HG02943 (cell line): ENCODE data around the gene MMP17.

Experiments used
- ATAC-seq: cut with Tn5 transposase; IDR thresholded peaks from one replicate; pipeline ENCODE4 v1.9.1; 2021; ENCODE audit warnings: mild to moderate bottlenecking, low read depth, moderate library complexity; ENCODE audit not compliant: unreplicated experiment

The MMP17 gene

DNA sequence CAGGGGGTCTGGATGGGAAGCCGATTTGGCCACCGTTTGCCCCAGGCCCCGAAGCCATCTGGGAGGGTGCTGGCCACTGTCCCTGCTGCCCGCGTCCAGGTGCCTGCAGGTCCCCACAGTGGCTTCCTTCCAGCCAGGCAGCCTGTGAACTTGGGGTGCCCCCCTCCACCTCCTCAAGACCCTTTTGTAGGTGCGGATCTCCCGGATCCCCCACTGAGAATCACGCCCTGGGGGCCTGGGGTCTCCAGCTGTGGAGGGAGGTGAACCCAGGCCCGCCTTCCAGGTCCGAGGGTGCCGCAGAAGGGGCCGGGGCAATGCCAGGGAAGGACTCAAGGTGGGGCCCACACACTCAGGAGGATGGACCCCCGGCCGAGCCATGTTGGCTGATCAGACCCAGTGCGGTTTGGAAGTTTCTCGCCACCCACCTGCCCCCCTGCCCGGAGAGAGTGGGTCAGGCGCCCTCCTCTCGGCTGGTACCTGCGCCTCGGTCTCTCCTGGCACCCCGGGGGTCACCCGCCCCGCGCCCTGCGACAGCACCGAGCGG, 1.7 kb downstream of the MMP17 start:
- ATAC-seq: no peak

DNA sequence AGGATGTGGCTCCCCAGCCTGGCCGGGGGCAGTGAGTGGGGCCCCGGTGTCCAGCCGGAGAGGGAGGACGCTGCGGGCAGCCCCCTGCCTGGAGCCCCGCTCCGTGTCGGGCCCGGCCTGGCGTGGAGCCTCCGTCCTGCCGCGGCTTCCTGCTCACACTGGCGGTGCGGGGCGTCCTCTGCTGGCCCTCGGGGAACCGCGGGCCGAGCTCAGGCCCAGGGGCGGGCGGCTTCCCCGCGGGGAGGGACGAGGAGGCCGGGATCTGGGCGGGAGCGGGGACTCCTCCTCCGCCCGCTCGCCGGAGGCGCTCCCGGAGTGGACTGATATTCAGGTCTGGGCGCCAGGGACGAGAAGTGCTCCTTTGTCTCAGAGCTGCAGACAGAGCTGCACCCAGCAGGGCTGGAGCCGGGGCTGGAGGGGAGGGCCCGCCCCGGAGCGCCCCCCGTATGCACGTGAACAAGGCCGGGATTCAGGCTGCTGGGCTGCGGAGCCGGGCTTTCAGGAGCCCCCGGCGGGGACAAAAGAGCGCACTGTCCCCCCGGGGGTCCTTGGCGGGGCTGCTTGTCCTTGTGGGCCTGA, 2.2 kb downstream of the MMP17 start:
- ATAC-seq: no peak

DNA sequence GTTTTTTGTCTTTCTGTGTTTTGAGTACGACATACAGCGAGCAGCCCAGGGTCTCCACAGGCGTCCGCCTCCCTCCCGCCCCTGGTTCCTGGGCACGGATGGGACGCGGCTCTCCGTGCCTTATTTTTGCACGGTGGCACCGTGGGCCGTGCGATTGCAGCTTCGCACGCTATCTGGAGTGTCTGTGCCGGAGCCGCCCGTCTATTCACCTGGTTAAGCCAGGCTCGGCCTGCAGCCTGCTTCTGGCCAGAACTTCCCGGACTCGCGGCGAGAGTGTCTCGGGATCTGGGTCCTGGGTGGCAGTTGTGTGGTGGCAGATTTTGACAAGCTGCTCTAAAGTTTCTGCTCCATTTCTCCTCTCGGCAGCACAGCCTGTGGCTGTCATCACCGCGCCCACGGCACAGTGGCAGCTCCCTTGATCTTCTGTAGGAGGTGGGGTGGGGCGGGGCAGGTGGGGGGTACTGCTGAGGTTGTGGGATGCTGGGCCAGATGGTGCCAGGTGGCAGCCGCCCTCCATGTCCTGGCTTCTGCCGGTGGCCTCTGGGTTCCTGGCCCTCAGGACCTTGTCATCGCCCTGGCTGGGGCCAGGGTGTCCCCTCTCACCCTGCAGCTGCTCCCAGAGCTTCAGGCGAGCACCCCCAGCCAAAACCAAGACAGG, 2.9 kb downstream of the MMP17 start:
- no peak for ATAC-seq

DNA sequence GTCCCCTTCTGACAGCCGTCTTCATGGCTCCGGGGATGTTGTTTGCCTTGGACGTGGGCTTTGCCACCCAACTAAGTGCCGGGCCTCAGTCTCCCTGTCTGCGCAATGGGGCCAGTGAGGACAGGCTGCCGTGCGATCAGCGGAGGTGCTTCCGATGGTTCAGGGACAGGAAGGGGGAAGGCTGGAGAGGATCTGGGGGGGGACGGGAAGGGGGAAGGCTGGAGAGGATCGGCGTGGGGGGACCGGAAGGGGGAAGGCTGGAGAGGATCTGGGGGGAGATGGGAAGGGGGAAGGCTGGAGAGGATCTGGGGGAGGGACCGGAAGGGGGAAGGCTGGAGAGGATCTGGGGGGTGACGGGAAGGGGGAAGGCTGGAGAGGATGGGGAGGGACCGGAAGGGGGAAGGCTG, 3.4 kb downstream of the MMP17 start:
- no peak for ATAC-seq

DNA sequence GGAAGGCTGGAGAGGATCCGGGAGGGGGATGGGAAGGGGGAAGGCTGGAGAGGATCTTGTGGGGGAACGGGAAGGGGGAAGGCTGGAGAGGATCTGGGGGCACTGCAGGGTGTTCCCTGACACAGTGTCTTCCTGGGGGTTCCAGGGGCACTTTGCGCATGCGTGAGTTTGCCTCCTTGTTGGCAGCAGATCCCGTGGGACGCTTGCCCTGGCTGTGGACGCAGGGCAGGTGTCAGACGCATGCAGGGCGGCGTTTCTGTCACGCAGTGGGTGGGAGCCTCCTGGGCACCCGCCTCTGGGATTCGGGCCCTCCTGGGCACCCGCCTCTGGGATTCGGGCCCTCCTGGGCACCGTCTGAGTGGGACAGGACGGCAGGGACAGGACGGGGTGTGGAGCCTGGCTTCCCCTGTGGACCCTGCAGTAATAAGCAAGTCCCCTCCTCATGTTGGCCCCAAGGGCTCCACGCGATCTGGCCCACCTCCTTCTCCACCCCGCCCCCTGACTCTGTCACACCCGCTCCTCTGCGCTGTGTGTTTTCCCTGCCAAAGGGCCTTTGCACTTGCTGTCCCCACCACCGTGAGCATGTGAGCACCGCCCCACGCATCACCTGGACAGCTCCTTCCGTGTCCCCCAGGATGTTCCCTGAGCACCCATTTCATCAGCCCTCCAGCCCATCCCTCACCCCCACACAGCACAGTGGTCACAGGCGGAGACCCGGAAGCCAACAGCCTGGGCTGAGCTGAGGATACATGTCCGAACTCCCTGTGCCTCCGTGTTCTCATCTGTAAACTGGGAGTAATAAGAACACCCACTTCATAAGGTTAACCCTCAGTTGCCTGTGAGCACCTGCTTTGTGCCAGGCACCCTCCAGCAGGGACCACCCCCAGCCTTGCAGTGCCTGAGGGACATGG, 4.4 kb downstream of the MMP17 start:
- ATAC-seq: no peak

DNA sequence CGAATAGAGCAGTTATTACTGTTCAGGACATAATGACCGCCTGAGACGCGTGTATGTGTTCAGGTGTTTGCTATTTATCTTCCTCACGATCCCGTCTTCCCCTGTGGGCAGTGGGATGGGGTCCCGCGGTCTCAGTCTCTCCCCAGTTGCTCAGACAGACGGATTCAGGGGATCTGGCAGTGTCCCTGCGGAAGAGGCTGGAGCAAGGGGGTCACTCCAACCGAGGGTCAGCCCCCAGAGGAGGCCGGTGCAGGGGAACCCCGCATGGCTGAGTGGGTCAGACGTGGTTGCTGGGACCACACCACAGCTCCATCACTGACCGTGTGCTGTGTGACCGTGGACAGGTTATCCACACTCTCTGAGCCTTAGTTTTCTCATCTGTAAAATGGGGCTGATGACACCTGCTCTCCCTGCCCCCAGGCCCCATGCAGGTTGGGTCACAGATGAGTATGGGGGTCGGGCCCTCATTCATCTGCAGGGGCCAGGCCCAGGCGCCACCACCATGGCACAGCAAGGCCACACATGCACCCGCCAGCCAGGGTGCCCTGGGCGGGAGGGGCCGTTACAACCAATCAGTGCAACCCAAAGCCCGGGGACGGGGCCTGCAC, 5.2 kb downstream of the MMP17 start:
- ATAC-seq: no peak

DNA sequence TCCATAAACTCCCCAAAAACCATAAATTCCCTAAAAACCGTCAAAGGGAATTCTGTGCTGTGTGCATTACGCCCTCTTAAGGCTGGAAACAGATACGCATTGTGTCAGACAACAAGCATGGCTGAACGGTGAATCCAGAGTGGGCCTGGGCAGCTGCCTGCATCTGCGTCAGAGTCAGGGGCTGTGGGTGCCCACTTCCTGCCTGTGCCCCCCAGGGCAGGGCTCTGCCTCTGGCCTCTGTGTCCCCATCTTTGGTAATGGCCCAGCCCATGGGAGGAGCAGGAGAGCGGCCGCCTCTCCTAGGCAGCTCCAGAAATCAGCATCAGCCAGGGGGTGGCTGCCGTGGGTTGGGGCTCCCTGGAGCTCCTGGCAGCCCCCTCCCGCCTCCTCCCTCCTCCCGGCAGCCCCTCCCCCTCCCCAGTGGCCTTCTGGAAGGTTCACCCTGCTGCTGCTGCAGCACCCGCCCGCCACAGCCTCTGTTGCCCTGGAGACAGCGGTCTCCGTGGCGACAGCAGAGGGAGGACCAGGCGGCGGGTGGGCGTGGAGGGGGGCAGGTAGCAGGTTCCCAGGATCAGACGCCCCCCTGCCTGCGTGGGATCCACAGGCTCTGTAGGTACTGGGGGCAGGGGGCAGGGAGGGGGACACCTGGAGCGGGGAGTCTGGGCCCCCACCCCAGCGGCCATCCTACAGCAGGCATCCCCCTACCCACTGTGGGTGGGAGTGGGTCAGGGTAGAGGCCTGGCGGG, 5.9 kb downstream of the MMP17 start:
- ATAC-seq: no peak

DNA sequence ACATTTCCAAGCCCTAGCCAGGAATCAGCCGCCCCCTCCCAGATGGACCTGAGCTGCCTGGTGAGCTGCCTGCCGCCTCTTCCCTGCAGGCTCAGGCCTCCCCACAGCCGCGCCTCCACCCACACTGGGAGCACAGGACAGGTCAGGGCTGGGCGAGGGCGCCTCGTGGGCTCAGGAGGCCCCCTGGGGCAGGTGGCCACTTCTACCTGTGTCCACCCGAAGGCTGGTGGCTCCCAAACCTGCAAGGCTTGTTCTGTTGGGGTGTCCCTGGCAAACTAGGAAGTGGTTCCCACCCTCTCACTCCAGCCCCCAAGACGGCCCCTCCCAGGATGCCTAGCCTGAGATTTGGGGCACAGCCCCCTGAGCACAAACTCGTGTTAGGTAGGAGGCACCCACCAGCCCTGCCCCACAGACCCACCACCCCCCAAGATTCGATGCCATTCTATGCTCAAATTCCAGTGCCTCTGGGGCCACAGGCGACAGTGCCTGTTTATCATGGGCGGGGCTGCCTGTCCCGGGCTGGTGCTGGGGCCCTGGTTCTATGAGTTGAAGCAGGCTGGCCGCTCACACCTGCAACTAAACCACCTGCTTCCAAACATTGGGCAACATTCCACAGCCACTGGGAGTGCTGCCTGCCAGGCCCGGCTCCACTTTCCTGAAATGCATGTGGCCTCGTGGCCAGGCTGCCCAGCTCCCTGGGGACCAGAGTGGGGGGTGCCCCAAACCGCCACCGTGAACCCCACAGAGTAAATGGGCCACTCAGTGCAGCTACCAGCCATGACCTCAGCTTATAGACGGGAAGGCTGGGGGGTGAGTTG, 6.8 kb downstream of the MMP17 start:
- ATAC-seq: no peak

DNA sequence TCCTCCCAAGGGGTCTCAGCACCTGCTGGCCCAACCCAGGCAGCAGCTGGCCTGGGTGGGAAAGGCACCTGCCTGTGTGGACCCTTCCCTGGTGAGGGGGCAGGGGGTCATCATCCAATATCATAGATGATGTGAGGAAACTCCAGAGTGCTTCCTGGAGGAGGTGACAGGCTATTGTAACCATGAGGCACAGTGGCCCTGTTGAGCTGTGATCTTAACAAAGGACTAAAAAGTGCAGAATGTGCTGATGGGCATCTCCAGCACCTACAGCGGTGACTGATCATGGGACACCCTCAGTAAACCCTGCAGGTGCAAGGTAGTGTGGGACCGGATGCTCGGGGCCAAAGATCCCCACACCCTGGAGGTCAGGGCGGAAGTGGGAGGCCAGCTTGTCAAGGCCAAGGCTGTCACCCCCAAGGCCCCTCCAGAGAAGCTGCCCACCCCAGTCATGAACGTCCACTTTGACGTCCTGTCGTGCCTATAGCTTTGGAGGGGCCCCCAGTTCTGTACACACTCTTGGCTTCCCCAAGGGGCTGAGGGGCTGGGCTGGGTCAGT, 7.5 kb downstream of the MMP17 start:
- ATAC-seq: no peak

DNA sequence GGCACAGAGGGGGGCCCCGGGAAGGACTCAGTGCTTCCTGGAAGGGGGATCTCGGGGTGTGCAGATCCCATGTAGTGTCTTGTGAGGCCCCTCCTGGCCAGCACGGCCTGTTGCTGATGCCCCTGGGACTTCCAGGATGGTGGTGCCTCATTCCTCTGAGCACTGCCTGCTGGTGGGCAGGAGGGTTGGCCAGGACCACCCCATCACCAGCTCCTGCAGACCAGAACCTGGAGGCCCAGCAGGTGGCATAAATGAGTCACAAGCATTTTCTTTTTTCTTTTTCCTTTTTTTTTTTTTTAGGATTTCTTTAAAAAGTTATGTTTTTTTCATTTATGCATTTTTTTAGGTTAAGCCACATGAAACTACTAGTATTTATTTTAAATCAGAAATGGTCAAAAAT, 8.0 kb downstream of the MMP17 start:
- ATAC-seq: no peak

DNA sequence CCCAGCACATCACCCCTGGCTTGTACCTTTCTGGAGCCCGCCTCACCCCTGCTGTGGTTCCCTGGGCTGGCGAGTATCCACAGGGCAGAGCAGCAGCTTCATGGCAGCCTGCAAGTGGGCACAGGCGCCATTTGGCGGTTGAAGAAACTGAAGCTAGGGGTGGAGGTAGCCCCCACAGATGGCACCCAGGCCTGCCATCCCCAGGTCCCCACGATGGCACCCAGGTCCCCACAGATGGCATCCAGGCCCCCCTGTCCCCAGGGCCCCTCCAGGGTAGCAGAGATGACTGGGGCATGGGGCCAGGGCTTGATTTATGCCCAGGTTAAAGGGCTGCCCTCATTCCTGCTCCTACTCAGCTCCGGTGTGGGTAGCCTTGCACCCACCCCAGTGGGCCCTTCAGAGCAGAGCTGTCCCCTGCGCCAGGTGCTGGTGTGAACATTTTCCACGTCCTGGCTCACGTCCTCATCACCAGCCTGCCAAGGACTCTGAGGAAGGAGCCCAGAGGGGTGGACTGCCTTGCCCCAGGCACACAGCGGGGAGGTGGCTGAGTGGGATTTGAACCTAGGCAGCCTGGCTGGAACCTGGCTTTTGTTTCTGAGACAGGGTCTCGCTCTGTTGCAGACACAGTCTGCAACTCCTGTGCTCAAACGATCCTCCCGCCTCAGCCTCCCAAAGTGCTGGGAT, 8.7 kb downstream of the MMP17 start:
- ATAC-seq: no peak

DNA sequence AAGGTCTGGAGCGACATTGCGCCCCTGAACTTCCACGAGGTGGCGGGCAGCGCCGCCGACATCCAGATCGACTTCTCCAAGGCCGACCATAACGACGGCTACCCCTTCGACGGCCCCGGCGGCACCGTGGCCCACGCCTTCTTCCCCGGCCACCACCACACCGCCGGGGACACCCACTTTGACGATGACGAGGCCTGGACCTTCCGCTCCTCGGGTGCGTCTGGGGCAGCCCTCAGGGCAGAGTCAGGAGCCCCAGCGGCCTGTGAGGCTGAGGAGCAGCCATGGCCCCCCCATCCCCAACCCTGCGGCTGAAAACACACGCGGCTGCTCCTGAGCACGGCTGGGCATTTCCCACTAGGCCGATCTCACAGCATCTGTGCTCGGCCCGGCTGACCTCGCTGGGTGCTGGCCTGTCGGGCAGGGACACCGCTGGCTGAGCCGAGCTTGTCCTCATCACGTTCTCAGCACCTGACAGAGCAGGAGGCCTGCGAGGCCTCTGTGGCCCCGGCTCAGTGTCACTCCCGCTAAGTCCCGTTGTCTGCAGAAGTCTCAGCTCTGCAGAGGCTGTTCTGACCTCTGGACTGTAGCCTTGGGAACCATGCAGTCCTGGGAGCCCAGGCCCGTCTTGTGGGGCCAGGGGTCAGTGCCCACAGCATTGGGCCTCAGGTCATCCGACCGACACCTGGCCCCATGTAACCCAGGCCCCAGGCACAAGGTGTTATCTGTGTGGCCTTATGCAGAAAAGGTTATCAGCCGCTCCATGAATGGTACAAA, 12.6 kb downstream of the MMP17 start:
- no peak for ATAC-seq

DNA sequence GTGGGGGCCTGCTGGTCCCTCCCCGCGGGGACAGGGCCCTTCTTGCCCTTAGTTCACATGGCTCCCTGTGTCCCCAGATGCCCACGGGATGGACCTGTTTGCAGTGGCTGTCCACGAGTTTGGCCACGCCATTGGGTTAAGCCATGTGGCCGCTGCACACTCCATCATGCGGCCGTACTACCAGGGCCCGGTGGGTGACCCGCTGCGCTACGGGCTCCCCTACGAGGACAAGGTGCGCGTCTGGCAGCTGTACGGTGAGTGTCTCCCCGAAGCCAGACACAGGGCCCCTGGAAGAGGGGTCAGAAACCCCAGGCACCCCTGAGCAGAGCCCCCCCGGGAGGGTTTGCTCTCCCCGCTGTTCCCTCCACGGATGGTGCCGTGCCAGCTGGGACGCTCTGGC, 13.4 kb downstream of the MMP17 start:
- no peak for ATAC-seq

DNA sequence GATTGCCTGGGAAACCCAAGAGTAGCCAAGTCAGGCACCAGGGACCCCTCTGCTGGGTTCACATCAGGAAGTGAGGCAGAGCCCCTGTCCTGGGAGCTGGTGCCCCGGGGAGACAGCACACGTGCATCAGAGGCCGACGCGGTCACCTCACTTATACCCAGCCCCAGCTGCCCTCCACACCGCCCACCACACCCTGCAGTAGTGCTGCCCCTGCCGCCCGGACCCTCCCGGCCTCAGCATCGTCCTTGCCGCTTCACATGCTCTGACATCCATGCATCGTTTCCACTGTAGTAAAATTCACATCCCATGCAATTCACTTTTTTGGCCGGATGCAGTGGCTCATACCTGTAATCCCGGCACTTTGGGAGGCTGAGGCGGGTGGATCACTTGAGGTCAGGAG, 14.0 kb downstream of the MMP17 start:
- ATAC-seq: no peak

DNA sequence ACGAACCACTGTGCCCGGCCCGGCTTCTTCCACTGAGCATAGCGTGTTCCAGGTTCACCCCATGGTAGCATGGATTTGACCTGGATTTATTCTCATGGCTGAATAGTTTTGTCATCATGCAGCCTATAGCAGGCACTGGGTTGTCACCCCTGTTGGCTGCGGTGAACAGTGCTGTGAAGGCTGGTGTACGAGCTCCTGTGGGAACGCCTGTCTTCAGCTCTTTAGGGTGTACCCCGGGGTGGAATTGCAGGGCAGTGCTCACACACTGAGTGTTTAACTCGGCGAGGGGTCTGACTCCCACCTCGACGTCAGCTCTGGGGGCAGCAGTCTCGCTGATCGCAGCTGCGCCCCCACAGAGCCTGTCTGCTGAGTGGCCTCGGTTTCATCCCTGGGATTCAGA, 15.3 kb downstream of the MMP17 start:
- ATAC-seq: no peak

DNA sequence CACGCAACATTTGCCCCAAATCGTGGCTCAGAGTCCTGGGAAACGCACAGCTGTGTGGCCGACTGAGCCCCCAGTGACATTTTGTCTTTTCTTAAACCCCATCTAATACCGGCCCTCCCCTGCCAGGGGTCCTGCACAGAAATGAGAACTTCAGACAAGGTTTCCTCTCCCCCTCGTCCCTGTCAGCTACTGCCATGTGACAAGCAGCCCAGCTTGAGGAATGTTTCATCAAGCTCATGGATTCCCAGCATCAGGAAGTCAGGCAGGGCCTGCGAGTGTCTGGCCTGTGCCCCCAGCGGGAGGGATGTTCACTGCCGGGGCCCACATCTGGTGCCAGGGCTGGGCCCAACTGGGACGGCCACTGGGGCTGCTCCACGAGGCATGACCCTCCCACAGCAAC, 15.9 kb downstream of the MMP17 start:
- no peak for ATAC-seq

DNA sequence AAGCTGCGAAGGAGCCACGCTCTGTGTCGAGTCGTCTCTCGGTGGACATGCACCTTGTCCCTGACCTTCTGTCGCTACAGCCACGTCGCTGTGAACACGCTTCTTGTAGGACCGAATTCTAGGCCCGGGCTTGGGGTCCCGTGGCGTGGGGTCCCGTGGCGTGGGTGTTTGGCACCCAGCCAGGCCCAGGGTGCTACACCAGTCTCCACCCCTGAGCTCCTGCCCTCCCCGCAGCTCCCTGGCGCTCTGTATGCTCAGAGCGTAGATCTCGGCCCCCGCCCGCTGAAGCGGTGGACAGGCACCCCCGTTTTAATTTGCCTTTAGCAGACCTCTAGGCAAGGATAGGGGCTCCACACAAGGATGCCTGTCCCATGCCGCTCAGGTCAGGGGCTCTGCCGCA, 16.5 kb downstream of the MMP17 start:
- no peak for ATAC-seq

DNA sequence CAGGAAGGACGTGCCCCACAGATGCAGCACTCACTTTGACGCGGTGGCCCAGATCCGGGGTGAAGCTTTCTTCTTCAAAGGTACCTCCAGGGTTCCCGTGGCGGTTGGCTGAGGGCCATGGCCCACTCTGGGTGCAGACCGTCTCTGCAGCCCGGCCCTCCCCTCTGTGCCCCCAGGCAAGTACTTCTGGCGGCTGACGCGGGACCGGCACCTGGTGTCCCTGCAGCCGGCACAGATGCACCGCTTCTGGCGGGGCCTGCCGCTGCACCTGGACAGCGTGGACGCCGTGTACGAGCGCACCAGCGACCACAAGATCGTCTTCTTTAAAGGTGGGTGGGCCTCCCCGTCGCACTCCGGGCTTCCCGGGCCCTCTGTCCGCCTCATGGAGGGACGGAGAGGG, 16.9 kb downstream of the MMP17 start:
- no peak for ATAC-seq
